GM19240 (cell line): ENCODE results near the gene RABGAP1.

Experiments used
- DNase-seq: peaks from one replicate; pipeline ENCODE4 v3.0.0; 2011; ENCODE audit warnings: low spot score; ENCODE audit not compliant: insufficient read length

The RABGAP1 gene

DNA sequence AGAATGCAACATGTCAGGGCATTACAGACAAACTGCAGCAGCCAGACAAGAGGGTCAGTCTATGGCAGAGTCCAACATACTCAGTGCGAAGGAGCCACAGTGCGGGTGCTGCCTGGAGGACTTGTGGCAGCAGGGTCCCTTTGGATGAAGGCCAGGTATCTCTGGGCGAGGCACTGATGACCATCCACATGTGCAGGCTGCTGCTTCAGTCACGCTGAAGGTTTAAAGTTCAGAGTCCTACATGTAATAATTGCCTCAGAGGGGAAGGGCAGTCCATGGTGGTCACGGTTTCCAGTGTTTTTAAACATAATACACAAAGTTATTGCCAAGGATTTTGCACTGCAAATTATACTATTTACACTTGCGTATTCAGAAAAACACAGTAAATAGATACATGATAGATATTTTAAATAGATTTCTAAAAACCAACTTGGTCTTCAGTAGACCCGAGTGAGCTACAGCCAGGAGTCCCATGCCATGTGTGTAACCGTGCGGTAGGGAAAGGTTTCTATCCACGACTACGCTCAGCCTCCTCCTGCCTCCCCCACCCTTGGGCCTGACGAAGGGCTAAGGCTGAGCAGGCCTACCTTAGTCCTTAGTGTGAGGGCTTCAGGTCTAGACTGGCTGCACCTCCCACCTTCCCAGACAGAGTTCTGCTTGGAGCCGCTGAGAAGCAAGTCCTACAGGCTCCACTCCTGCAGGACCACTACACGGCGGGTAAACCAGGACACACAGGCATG is 168.9 kb downstream of the RABGAP1 start:
- DNase-seq: no peak

DNA sequence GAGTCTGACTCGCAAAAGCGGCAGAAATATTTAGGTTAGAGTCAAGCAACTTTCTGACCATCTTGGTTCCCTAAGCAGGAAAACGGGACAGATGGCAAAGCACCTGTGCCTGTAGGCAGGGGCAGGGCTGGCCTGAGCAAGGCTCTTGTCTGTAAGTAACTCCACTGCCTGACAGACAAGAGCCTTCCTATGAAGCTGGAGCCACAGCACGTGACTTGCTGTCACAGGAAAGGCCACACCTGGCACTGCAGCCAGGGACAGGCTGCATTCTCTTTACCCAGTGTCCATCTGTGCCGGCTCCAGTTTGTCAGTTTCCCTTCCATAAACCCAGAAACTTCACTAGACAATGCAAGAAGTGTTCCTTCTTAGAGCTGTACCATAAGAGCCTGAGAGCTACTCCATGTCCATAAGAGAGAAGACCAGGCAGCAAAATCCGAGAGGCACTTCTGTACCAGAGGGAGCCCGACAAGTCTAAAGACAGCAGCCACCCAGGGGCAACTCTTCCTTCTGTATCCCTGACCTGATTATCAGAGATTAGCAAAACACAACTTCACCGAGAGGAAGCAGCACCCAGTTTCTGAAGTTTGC is 170.7 kb downstream of the RABGAP1 start:
- DNase-seq: no peak

DNA sequence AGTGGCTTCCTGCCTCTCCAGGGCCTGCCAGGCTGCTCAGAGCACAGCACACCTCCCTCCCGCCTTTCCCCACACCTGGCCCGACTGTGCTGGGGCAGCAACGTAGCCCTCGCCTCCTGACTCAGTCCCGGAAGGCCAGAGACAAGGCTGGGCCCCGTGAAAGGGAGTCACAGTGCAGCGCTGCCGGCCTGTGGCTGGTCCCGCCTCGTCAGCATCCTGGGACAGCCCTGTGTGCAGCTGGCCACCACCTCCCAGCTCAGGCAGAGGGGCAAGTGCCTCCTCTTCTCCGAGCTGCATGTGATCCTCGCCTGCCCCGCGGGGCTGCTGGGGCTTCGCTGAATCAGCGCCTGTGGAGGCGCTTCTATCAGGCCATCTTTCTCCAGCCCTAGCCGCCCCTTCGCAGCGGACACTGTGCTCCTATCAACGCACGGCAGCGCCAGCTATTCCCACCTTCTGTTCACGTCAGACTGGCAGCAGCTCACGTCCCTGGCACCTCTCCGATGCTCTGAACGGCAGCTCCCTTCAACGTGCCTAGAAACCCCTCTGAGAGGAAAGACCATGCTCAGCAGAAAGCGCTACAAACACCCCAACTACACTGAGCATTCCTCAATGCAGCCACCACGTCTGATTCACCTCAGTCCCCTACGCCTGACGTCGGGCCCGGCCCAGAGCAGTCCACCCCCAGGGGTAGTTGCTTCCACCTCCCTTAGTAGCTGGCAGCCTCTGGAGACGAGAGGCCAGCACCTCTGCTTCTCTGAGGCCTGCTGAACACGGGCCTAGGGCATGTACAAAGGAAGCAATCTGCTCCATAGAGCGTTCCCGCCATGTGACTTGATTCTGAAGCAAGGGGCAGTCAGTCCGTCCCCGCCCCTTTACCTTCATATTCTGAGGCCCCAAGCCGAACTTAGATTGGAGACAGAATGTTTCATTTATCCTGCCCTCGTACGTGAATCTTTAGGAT is 171.5 kb downstream of the RABGAP1 start:
- DNase-seq: no peak

- DNase-seq: no peak
Observed at GRCh38 chr9:123113185-123113584, 172.4 kb downstream of the RABGAP1 start.

- DNase-seq: no peak
Observed at GRCh38 chr9:123115146-123115913, 174.5 kb downstream of the RABGAP1 start.

GRCh38 chr9:123116036-123116435 is 175.2 kb downstream of the RABGAP1 start:
- no peak for DNase-seq

GRCh38 chr9:123119566-123119965 is 178.7 kb downstream of the RABGAP1 start:
- DNase-seq: no peak

DNA sequence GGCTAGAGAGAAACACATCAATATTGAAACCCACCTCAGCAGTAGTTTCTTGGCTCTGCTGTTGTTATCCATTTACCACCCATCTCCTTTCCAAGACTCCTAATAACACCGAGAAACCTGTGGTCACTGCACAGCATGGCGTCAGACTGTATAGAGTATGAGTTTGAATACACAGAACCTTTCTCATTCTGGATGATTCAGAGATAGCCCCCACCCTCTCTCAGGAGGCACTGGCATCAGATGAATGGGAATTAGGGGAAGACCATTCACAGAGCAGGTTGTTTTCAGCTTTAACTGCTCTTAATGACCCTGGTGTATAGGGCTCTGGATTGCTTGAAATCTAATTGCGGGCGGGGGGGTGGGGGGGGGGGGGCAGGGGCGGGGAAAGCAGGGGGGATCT is 179.3 kb downstream of the RABGAP1 start:
- DNase-seq: no peak

DNA sequence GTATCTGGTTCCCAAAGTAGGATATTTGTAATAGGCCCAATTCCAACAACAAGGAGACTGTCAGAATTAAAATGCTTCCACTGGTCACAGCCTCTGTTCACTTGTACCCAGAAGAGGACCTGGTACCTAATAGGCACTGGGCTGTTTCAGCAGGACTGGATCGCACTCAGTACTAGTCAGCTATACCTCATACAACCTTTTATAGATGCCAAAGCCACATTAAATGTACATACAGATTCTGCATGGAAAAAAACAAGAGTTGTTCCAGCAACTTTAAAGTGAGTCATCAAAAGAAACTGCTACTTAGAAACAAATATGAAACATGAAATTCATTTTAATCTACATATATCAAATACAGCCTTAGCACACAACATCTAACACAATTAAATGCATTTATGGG is 180.1 kb downstream of the RABGAP1 start:
- DNase-seq: no peak

DNA sequence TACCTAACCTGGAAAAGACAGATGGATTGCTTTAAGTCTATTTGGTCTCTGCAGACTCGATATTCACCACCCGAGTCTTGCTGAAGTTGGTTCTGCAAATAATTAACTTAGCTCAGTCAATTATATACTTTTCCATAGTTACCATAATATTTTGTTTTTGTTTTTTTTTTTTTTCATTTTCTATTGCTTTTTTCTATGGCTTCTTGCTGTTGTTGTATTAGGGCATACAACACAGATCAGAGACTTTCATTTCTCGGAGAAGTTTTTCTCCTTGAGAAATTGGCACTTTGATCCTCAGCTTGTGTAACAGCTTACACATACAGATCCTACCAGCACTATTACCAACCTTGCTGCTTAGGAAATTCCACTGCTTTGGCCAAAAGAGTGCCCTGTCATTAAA is 180.6 kb downstream of the RABGAP1 start:
- no peak for DNase-seq

DNA sequence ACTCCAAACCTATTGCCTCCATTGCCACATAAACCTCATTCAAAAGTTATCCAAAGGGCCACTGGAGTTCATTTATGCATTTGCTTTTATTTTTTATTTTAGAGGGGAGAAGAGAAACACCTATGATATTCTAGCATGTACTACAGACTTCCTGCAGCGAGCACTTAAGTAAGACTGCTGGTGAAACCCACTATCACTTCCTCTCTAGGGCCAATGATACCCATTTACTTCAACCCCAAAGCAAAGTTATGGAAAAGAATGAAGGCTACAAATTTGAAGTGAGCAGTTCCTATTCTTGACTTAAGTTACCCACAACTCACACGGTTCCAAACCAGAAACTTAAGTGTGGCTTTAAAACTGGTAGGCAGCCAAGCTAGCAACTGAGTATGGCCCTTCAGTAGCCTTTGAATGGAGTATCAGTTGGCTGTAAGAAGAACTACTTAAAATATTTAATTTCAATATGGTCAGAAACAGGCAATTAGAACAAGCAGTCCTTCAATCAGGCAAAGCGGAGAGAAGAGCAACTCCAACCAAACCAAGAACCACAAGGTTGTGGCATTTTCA is 186.8 kb downstream of the RABGAP1 start:
- no peak for DNase-seq

DNA sequence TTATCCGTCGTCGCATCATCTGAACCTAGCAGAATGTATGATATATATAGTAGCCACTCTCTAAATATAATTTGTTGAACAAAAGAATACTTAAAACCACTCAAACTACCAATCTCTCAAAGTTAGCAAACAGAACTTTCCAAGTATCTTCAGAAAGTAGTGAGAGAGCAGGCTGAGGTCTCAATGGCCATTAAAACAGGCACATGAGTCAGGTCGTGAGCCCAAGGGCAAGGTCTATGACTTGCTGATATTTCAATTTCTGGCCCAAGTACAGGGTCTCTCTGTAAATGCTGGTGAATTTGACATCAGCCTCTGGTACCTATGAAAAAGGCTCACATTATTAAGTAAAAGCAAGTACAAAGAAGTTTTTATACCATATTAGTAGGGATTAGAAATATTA is 187.8 kb downstream of the RABGAP1 start:
- DNase-seq: no peak

- no peak for DNase-seq
Observed at GRCh38 chr9:123129423-123129822, 188.6 kb downstream of the RABGAP1 start.

DNA sequence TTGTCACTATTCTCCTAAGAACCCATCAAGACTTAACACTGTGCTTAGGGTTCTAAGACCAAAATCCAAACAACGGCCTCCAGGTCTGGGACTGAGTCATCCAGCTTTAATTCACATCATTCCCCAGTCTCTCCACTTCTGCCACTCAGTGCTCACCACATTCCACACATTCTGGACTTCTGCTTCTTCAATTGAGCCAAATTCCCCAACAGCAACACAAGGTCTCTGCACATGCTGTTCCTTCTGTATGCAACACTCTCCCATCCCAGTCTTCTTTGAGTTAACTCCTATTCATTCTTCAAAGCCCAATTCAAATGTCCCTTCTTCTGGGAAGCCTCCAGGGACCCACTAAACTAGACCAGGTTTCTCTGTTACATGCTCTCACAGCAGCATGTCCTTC is 190.4 kb downstream of the RABGAP1 start:
- DNase-seq: no peak

- DNase-seq: no peak
Observed at GRCh38 chr9:123131993-123132392, 191.2 kb downstream of the RABGAP1 start.

DNA sequence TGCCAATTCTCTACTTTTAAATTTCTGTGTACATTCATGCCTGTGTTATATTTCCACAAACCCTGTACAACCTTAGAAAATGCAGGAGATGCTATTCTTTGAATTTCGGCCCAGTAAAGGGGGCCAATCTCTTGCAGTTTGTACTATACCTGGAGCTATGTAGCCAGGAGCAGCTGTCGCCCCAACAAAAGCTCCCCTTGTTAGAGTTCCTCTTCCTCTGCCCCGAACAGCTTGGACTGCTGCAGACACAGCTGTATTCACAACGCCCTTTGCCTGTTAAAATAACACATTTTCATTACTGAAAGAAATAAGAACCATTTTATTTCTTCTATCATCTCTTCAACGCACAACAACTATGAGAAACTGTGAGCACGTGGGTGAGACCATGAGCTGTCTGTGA is 191.9 kb downstream of the RABGAP1 start:
- no peak for DNase-seq

GRCh38 chr9:123135430-123135829 is 194.6 kb downstream of the RABGAP1 start:
- DNase-seq: no peak

DNA sequence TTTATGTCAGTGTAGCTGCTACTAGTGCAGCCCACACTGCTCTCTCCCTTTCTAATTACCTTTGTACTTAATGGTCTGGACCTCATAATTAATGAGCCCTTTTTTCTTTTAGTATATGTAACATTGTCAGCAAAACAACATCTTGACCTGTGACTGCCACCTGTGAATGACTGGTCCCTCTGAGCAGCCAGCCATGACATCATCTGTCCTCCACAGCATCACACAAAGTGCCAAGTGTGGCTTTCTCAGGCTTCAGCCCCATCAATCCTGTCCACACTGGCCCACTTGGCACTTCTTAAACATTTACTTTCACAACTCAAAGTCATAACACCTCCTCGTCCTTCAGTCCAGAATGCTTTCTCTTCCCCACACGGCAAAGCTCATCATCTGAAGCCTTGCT is 197.3 kb downstream of the RABGAP1 start:
- no peak for DNase-seq

- DNase-seq: no peak
Observed at GRCh38 chr9:123149067-123149466, 208.2 kb downstream of the RABGAP1 start.

DNA sequence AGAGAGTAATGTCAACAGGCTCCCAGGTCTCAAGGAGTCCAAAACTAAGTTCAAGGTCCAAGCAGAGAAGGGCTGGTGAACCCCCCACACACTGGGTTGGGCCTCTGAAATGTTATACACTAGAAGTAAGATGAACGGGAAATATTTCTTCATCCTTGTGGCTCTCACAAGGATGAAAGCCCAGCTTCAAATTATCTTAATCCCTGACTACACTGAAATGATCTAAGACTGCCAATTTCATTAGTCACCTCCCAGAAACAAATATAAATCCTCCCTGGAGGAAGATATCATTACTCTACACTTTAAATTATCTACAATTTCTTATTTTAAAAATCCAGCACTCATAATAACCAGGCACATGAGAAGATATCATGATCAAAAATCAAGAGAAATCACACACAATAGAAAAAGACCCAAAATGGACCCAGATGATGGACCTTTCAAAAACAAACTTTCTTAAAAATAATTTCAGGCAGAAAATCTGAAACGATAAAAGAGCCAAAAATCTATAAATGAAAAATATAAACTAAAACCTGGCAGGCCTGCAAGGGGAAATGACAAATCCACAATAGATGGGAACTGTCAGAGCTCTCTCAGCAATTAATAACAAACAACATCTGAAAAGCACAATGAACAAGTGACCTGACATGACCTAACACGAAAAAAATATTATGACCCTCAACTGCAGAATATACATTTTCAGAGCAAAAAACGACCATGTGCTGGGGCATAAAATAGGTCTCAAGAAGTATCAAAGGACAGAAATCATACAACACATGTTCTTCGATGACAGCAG is 210.1 kb downstream of the RABGAP1 start:
- DNase-seq: no peak
